Measurements from ENCODE around the gene PLPP2.

Gene PLPP2

DNA sequence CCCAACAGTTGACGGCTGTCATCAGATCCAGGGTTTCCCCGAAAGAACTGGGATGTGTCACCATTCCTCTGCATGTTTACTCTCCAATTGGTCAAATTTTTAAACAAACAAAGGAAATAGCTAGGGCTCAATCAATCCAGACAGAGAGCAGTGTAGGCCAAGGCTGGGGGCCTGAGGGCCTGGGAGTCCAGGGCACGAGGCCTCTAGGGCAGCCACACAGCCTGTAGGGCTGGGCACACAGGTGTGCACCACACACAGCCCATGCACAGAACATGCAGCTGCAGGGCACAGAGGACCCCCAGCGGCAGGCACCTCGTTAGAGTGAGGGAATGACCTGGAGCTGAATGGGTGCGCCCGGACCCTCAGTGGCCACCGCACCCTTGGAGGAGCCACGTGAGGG, 43.9 kb upstream of the PLPP2 start:
- Histone ChIP-seq H3K9me3 (ENCODE audit: insufficient read depth, low read length) (peaks cover 3% of the 10 kb centered on the region; the same call in 1 of the 2 replicates), H3K9ac (ENCODE audit: insufficient read length, low read depth) (no peak overlapping the region), H3K36me3 (ENCODE audit: insufficient read depth, insufficient read length, low read length) (peaks cover 57% of the 10 kb centered on the region), H3K4me1 (ENCODE audit: insufficient read depth, insufficient read length) (peaks cover 2% of the 10 kb centered on the region), H3K27me3 (ENCODE audit: insufficient read depth, insufficient read length) (no peaks in the 10 kb centered on the region), H3K4me3 (ENCODE audit: insufficient read length, low read depth) (no peak overlapping the region)
- TF ChIP-seq ZNF274 (IDR thresholded peaks at IDR 0.05; ENCODE audit: low read depth, low read length), result no peak
- no peak for TF ChIP-seq YY1 (IDR thresholded peaks at IDR 0.05; ENCODE audit: insufficient read depth, insufficient read length)
- no peak for TF ChIP-seq SUZ12 (IDR thresholded peaks at IDR 0.05; ENCODE audit: extremely low read depth, insufficient read depth, insufficient read length)
- no peak for DNase-seq (ENCODE audit: low read depth, low spot score)

DNA sequence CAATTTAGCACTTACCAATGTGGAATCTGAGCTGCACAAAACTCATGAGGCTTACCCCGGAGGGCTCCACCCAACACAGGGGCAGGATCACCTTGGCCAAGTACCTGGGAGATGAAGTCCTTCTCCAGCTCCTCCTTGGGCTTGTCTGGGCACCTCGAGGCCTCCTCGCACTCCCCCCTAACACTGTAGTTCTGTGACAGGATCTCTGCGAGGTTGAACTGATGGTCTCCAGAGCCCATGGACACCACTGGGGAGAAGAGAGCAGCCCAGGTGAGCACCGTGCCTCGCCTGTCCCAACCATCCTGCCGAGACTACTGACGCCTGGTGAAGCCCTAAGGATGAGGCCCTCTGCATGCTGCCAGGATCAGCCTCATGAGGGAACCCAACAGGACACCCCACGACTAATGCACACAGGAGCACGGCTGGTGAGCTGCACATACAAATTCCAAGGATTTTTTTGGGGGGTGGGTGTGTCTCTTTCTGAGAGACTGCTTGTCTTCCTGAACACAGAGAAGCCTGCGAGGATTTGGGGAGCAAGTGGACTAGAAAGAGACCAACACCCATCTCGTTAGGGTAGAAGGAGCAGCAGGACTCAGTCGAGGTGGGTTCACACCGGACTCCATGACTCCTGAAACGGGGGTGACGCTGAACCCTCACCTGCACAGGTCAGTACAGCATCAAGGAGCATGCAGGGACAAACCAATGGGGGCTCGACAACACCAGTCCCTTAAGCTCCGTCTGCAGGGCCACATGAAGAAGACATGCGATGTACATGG, 43.3 kb upstream of the PLPP2 start:
- Histone ChIP-seq H3K9ac (ENCODE audit: insufficient read length, low read depth) (no peak overlapping the region), H3K27me3 (ENCODE audit: insufficient read depth, insufficient read length) (no peaks in the 10 kb centered on the region), H3K9me3 (ENCODE audit: insufficient read depth, low read length) (peaks cover 9% of the 10 kb centered on the region; the same call in 1 of the 2 replicates), H3K4me3 (ENCODE audit: insufficient read length, low read depth) (no peak overlapping the region), H3K4me1 (ENCODE audit: insufficient read depth, insufficient read length) (peaks cover 2% of the 10 kb centered on the region), H3K36me3 (ENCODE audit: insufficient read depth, insufficient read length, low read length) (peaks cover 58% of the 10 kb centered on the region)
- TF ChIP-seq ZNF274 (IDR thresholded peaks at IDR 0.05; ENCODE audit: low read depth, low read length), result no peak
- no peak for TF ChIP-seq YY1 (IDR thresholded peaks at IDR 0.05; ENCODE audit: insufficient read depth, insufficient read length)
- no peak for TF ChIP-seq SUZ12 (IDR thresholded peaks at IDR 0.05; ENCODE audit: extremely low read depth, insufficient read depth, insufficient read length)
- DNase-seq (ENCODE audit: low read depth, low spot score), result no peak

DNA sequence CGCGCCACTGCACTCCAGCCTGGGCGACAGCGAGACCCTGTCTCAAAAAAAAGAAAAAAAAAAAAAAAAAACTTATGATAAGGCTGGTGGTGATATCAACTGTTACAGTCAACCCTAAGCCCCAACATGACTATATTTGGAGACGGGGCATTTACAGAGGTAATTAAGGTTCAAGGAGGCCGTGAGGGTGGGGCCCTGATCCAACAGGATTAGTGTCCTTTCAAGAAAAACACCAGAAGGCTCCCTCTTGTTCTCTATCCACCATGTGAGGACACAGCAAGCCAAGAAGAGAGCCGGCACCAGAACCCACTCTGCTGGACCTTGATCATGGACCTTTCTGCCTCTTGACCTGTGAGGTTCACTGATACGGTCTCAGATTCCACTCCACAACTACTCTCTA, 39.3 kb upstream of the PLPP2 start:
- no peak overlapping the region for H3K4me3 ChIP-seq (ENCODE audit: insufficient read length, low read depth)
- H3K27me3 ChIP-seq (ENCODE audit: insufficient read depth, insufficient read length), result no peaks in the 10 kb centered on the region
- H3K4me1 ChIP-seq (ENCODE audit: insufficient read depth, insufficient read length), result no peaks in the 10 kb centered on the region
- peaks cover 79% of the 10 kb centered on the region for H3K36me3 ChIP-seq (ENCODE audit: insufficient read depth, insufficient read length, low read length)
- no peak overlapping the region for H3K9ac ChIP-seq (ENCODE audit: insufficient read length, low read depth)
- H3K9me3 ChIP-seq (ENCODE audit: insufficient read depth, low read length), result peaks cover 26% of the 10 kb centered on the region; the same call in 1 of the 2 replicates
- TF ChIP-seq YY1 (IDR thresholded peaks at IDR 0.05; ENCODE audit: insufficient read depth, insufficient read length) (no peak), ZNF274 (IDR thresholded peaks at IDR 0.05; ENCODE audit: low read depth, low read length) (no peak), SUZ12 (IDR thresholded peaks at IDR 0.05; ENCODE audit: extremely low read depth, insufficient read depth, insufficient read length) (no peak)
- DNase-seq (ENCODE audit: low read depth, low spot score), result no peak

DNA sequence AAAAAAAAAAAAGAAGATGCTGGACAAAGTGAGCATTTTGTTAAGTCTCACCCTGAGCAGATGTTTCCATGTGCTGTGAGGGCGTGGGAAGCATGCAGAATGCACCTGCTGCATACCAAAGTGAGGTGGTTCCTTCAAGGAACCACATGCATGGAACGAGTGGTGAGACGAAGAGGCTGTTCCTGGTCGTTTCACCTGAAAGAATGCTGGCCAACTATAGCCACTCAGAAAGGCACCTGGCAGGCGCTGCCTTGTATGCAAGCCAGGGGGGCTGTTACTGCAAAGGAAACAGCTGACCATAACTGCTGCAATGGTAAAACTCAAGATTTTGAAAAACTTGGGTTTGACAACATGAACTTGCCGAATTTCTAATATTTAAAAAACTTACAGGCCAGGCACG, 38.7 kb upstream of the PLPP2 start:
- Histone ChIP-seq H3K4me1 (ENCODE audit: insufficient read depth, insufficient read length) (no peaks in the 10 kb centered on the region), H3K9me3 (ENCODE audit: insufficient read depth, low read length) (peaks cover 26% of the 10 kb centered on the region; the same call in 1 of the 2 replicates), H3K4me3 (ENCODE audit: insufficient read length, low read depth) (no peak overlapping the region), H3K27me3 (ENCODE audit: insufficient read depth, insufficient read length) (no peaks in the 10 kb centered on the region), H3K36me3 (ENCODE audit: insufficient read depth, insufficient read length, low read length) (peaks cover 79% of the 10 kb centered on the region), H3K9ac (ENCODE audit: insufficient read length, low read depth) (no peak overlapping the region)
- no peak for DNase-seq (ENCODE audit: low read depth, low spot score)
- TF ChIP-seq YY1 (IDR thresholded peaks at IDR 0.05; ENCODE audit: insufficient read depth, insufficient read length) (no peak), SUZ12 (IDR thresholded peaks at IDR 0.05; ENCODE audit: extremely low read depth, insufficient read depth, insufficient read length) (no peak), ZNF274 (IDR thresholded peaks at IDR 0.05; ENCODE audit: low read depth, low read length) (no peak)

DNA sequence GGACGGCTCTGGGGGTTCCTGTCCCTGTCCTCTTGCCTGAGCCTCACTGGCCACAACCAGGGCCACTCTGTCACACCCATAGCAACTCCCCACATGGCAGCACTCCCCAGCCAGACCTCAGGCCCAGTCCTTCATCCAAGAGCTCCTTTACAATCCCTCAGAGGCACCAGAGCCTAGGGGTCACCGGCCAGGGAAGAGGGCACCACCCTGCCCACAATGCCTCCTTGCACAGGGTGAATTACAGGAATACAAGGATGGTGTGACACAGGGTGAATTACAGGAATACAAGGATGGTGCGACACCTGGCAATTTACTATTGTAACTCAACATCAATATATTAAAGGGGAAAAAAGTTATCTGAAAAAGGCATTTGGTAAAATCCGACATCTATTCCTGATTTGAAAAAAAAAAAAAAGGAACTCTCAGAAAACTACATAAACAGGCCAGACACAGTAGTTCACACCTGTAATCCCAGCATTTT, 36.9 kb upstream of the PLPP2 start:
- no peak overlapping the region for H3K4me3 ChIP-seq (ENCODE audit: insufficient read length, low read depth)
- no peak overlapping the region for H3K9ac ChIP-seq (ENCODE audit: insufficient read length, low read depth)
- DNase-seq (ENCODE audit: low read depth, low spot score), result no peak
- peaks cover 83% of the 10 kb centered on the region for H3K36me3 ChIP-seq (ENCODE audit: insufficient read depth, insufficient read length, low read length)
- no peaks in the 10 kb centered on the region for H3K27me3 ChIP-seq (ENCODE audit: insufficient read depth, insufficient read length)
- no peak for TF ChIP-seq YY1 (IDR thresholded peaks at IDR 0.05; ENCODE audit: insufficient read depth, insufficient read length)
- TF ChIP-seq ZNF274 (IDR thresholded peaks at IDR 0.05; ENCODE audit: low read depth, low read length), result no peak
- TF ChIP-seq SUZ12 (IDR thresholded peaks at IDR 0.05; ENCODE audit: extremely low read depth, insufficient read depth, insufficient read length), result no peak
- H3K4me1 ChIP-seq (ENCODE audit: insufficient read depth, insufficient read length), result no peaks in the 10 kb centered on the region
- H3K9me3 ChIP-seq (ENCODE audit: insufficient read depth, low read length), result peaks cover 31% of the 10 kb centered on the region; the same call in 1 of the 2 replicates

DNA sequence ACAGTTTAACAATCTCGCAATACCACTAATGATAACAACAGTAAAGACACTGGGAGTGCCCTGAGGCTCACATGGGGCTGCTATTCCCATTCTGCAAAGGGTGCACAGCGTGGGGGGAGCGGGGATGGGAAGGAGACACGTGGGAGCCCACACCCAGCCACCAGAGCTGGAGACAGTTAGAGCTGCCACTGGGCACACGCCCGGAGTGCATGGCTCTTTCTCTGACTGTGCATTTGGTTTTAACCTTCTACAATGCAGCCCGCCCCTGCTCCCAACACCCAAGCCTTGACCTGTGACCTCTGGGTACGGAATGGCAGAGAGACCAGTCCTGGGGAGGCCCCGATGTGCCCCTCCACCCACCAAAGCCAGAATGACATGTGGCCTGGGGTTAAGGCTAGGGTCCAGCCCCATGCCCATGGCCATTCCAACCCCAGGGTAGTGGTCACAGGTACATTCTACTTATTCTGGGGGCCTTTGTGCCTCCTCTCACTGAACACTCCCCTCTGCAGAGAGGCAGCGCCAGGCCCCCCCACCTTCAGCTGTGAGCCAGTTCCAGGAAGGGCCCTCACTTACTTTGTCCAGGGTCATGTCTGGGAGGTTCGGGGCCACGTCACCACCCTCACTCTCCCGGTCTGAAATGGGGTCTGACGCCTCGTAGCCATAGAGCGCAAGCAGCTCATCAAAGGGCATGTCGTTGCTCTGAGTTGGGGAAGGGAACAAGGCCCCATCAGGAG, 36.3 kb upstream of the PLPP2 start:
- H3K4me3 ChIP-seq (ENCODE audit: insufficient read length, low read depth), result no peak overlapping the region
- no peak overlapping the region for H3K9ac ChIP-seq (ENCODE audit: insufficient read length, low read depth)
- no peaks in the 10 kb centered on the region for H3K27me3 ChIP-seq (ENCODE audit: insufficient read depth, insufficient read length)
- peaks cover 31% of the 10 kb centered on the region; the same call in 1 of the 2 replicates for H3K9me3 ChIP-seq (ENCODE audit: insufficient read depth, low read length)
- no peak for TF ChIP-seq SUZ12 (IDR thresholded peaks at IDR 0.05; ENCODE audit: extremely low read depth, insufficient read depth, insufficient read length)
- TF ChIP-seq ZNF274 (IDR thresholded peaks at IDR 0.05; ENCODE audit: low read depth, low read length), result no peak
- TF ChIP-seq YY1 (IDR thresholded peaks at IDR 0.05; ENCODE audit: insufficient read depth, insufficient read length), result no peak
- H3K36me3 ChIP-seq (ENCODE audit: insufficient read depth, insufficient read length, low read length), result peaks cover 89% of the 10 kb centered on the region
- no peak for DNase-seq (ENCODE audit: low read depth, low spot score)
- H3K4me1 ChIP-seq (ENCODE audit: insufficient read depth, insufficient read length), result no peaks in the 10 kb centered on the region

DNA sequence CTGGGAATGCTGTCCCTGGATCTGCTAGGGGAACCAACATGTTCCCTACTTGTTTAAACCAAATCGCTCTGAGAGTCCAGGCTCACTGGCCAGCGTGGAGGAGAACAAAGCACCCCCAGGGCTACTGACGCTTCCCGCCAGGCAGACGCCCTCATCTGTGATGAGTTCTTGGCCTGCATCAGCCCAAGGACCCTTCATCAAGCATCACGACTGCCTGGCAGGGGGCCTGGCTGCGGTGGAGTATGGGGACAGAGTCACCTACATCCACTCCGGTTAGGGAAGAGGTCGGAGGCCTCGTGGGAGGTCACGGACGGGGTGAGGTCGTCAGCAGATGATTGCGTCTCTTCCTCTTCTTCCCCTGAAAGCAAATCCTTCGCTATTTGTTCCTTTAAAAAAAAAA, 35.7 kb upstream of the PLPP2 start:
- no peak for DNase-seq (ENCODE audit: low read depth, low spot score)

More for the DNA sequence above, 35.7 kb upstream of the PLPP2 start:
- no peak for TF ChIP-seq ZNF274 (IDR thresholded peaks at IDR 0.05; ENCODE audit: low read depth, low read length)
- TF ChIP-seq SUZ12 (IDR thresholded peaks at IDR 0.05; ENCODE audit: extremely low read depth, insufficient read depth, insufficient read length), result no peak
- no peak for TF ChIP-seq YY1 (IDR thresholded peaks at IDR 0.05; ENCODE audit: insufficient read depth, insufficient read length)
- no peaks in the 10 kb centered on the region for H3K27me3 ChIP-seq (ENCODE audit: insufficient read depth, insufficient read length)
- H3K4me3 ChIP-seq (ENCODE audit: insufficient read length, low read depth), result no peak overlapping the region
- no peak overlapping the region for H3K9ac ChIP-seq (ENCODE audit: insufficient read length, low read depth)
- H3K4me1 ChIP-seq (ENCODE audit: insufficient read depth, insufficient read length), result no peaks in the 10 kb centered on the region
- H3K36me3 ChIP-seq (ENCODE audit: insufficient read depth, insufficient read length, low read length), result peaks cover 92% of the 10 kb centered on the region
- H3K9me3 ChIP-seq (ENCODE audit: insufficient read depth, low read length), result peaks cover 31% of the 10 kb centered on the region; the same call in 1 of the 2 replicates

Measured in NT2/D1 (cell line).